Fibroblast of skin of left biceps (primary cell): Measurements from ENCODE around the gene OXSR1.
A peak's percentile ranks its signal among the peaks of the same experiment; 100 is the strongest.
"Not testable (repeated sequence)": the region's sequence is repeated elsewhere in the genome, so short reads cannot be mapped to it uniquely, and the experiment has no call there.

ENCODE experiments used
- DNase-seq, 2 experiments: peaks; one replicate each; pipeline ENCODE4 v3.0.0-alpha.2; 2013; ENCODE audit warnings: low read depth in 2 of 2

The OXSR1 gene

GRCh38 chr3:38268087-38268486, 102.8 kb downstream of the OXSR1 start:
- DNase-seq, result no peak

GRCh38 chr3:38268522-38268921, 103.2 kb downstream of the OXSR1 start:
- DNase-seq, result no peak

GRCh38 chr3:38270606-38271005, 105.3 kb downstream of the OXSR1 start:
- no peak for DNase-seq

GRCh38 chr3:38271553-38271952, 106.2 kb downstream of the OXSR1 start:
- DNase-seq, result no peak

GRCh38 chr3:38274864-38275649, 109.7 kb downstream of the OXSR1 start:
- DNase-seq, result no peak

- no peak for DNase-seq
Measured at GRCh38 chr3:38275658-38276057, 110.3 kb downstream of the OXSR1 start.

- DNase-seq, result no peak
Measured at GRCh38 chr3:38276081-38276916, 111.0 kb downstream of the OXSR1 start.

GRCh38 chr3:38276917-38277630, 111.7 kb downstream of the OXSR1 start:
- no peak for DNase-seq

- DNase-seq, result no peak
Measured at GRCh38 chr3:38278841-38279240, 113.5 kb downstream of the OXSR1 start.

- DNase-seq, result no peak
Measured at GRCh38 chr3:38281895-38282686, 116.8 kb downstream of the OXSR1 start, which contains the start of gene SLC22A14. Gene SLC22A14, plus strand, starts transcription at chr3:38282294. Its CDS starts 23,733 bp downstream, at chr3:38306027.

- DNase-seq, result peak; percentile 79
Measured at GRCh38 chr3:38283810-38284755, 118.7 kb downstream of the OXSR1 start.

GRCh38 chr3:38284756-38285150, 119.4 kb downstream of the OXSR1 start:
- DNase-seq, result no peak

- not testable (repeated sequence) for DNase-seq
Measured at GRCh38 chr3:38289286-38290217, 124.2 kb downstream of the OXSR1 start.

- not testable (repeated sequence) for DNase-seq
Measured at GRCh38 chr3:38297053-38297452, 131.7 kb downstream of the OXSR1 start.

GRCh38 chr3:38297537-38297936, 132.2 kb downstream of the OXSR1 start:
- no peak for DNase-seq

- no peak for DNase-seq
Measured at GRCh38 chr3:38297947-38298711, 132.8 kb downstream of the OXSR1 start.
